GM10847 (cell line): Measurements from ENCODE around the gene NT5C2.

Source experiments
- POLR2A ChIP-seq: IDR thresholded peaks from 2 replicates; pipeline ENCODE4 v1.6.1; 2011; ENCODE audit not compliant: insufficient read length; ENCODE audit errors: extremely low read depth

The NT5C2 gene

DNA sequence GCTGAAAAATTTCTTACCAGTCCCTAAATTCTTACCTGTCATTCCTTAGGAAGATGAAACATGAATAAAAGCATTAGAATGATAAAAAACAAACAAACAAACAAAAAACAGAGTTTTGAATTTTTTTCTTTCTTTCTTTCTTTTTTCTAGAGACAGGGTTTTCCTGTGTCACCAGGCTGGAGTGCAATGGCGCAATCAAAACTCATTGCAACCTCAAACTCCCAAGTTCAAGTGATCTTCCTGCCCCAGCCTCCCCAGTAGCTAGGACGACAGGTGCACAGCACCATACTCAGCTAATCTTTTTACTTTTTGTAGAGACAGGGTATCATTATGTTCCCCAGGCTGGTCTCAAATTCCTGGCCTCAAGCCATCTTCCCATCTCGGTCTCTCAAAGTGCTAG is 26.5 kb downstream of the NT5C2 start:
- no peak for TF ChIP-seq POLR2A

DNA sequence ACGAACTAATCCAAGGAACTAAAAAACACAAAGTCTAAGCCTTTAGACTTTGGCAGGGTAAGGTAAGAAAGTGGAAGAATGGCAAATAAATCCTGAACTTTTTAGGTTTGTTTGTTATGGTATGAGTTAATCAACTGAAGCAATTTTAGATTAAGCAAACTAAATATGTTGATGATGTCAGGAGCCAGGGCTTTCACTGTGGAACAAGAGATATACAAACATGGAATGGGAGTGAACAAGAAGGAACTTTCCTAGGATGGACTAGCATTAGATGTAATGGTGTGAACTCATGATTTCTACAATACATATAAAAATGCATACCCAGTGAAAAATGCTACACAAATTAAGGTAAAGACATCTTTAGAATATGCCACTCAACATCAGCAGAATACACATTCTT is 35.8 kb downstream of the NT5C2 start:
- no peak for TF ChIP-seq POLR2A

DNA sequence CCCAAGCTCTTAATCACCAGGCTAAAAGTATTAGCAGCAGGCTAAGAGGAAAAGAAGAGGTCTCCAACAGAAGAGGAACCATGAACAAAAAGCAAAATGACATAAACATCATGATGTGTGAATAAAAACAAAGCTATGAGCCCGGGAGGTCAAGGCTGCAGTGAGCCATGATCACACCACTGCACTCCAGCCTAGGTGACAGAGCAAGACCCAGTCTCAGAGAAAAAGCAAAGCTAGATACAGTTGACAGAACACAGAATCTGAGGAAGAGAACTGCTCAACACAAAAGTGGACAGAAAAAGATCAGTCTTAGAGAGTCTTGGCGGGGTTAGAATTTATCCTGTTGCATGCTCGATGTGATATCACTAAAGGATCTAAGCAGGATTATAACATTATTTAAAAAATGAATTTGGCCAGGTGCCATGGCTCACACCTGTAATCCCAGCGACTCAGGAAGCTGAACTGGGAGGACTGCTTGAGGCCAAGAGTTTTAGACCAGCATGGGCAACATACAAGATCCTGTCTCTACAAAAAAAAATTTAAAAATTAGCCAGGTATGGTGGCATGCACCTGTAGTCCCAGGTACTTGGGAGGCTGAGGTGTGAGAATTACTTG is 37.5 kb downstream of the NT5C2 start:
- TF ChIP-seq POLR2A, result no peak

DNA sequence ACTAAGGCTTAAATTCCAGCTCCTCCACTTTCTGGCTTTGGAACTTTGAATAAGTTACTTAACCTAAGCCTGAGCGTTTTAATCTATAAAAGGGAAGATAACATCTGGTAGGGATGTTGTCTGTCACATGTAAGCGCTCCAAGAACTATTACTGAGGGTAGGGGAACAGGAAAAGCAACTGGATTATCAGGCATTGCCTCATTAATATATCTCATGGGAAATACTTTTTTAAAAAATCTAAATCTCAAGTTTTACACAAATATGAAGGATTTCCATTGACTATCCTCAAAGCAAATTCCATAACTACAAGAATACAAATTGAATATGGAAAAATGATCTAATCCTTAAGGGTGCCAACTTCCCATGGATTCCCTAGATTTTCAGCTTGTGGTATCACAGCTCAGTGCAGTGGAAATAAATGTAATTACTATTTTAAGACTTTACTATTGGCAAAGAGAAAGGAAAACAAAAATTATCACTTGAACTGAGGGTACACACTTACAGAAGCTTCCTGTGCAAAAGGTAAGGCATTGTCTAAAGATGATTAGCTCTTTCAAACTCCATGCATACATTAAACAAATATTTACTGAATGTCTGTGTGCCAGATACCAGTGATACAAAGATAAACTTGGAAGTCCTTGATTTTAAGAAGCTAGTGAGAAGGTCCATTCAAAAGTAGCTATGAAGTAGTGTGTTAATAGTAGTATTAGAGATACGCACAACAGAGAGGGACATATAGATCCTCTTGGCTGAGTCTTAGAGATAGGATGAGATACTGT is 38.4 kb downstream of the NT5C2 start:
- TF ChIP-seq POLR2A, result no peak

DNA sequence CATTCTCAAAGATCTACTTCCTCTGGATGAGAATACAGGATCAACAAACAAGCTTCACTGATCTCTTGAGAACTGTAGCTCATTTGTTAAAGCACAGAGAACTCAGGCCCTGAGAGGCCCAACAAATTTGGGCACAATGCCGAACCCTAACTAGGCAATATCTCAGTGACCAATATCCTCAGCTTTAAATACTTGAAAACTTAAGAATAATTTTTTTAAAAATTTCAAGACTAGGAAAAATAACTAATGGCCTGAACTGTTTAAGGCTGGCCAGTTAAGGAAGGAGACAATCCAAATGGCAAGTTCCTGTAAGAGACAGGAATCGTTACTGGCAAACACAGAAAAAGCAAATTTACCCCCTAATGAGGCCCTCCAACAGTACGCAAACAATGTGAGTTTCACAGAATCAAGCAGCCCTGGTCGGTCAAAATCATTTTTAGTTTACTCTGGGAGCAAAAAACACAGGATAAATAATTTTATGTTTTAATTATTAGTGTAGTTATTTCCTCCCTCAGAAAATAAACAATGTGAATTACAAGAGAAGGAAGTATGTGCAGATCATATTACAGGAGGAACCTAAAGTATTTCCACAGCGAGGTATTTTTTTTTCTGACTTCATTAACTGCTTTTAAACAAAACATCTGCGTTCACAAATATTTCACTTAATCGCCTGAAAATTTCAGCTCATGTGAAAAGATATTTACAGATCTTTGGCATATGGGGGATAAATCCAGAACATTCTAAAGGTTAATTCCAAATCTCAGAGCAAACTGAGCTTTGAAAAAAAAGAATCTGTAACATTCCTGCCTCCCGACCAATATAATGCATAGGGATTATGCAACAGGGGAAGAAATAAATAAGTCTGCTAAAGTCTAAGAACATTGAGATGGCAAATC is 39.5 kb downstream of the NT5C2 start:
- TF ChIP-seq POLR2A, result no peak

DNA sequence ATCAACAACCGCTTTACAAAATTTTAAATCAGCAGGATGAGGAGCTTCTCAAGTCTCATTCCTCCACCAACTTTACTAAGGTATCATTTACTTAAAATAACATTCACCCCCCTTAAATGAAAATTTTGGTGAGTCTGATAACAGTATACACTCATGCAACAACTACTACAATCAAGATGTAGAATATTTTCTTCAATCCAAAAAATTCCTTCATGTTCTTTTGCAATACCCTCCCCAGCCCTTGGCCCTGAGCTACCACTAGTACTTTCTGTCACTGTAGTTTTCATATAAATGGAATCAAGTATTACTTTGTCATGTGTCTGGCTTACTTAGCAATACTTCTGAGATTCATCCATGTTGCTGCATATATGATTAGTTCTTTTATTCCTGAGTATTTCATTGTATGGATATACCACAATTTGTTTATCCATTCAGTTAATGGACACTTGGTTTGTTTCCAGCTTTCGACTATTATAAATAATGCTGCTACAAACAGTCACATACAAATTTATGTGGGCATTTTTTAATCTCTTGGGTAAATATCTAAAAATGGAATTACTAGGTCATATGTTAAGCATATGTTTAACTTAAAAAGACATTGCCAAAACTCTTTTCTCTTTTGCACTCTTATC is 43.0 kb downstream of the NT5C2 start:
- TF ChIP-seq POLR2A, result no peak

DNA sequence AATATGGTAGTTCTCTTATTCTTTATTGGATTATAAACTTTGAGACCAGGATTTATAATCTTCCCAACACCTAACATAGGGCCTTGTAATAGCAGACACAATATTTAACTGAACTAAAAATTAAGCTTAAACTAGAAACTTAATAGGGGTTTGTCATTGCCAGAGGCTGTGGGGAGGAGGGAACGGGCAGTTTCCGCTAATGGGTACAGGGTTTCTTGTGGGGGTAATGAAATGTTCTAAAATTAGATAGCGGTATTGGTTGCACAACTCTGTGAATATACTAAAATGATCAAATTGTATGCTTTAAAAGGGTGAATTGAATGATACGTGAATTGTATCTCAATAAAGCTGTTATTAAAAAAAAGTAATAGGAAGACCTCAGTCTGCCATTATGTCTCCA is 45.4 kb downstream of the NT5C2 start:
- no peak for TF ChIP-seq POLR2A

DNA sequence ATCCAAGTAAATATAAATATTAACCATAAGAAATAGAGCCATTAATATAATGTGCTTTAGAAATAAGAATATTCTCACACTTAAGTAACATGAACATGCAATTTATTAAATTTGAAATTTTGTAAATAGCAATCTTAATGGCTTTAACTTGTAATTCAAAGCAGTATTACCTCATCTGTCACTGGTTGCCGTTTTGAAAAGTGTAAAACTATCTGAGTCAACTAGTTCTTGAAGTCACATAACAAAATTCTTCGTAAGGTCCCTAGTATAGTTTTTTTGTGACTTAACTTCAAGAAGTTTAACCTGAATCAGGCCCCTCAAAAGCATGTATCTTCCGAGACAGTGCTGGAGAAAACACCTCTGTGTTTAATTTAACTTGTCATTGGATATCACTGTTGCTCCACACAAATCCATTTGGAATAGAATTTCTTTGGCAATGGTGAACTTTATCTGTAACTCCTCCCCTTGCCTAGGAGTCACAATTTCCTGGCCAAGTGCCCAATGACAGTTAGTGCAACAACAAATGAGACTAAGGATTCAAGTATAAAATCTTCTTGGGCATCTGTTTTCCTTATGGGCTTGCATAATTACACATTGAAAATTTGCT is 47.1 kb downstream of the NT5C2 start:
- TF ChIP-seq POLR2A, result no peak

DNA sequence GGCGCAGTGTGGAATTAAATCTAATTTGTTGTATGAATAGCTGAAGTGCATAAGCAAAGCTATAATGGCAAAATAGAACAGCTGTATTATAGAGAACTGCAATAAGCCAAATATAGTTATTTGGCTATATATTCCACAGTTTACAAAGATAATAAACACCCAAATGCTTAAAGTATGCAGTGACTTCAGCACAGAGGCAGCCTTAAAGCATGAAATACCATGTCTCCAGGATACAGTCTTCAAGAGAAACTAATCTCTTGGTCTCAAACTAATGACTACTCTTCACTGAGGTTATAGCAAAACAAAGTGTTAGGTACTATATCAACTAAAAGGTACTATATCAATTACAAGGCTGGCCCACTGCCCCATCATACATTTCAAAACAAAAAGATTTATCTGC is 48.0 kb downstream of the NT5C2 start:
- TF ChIP-seq POLR2A, result no peak

DNA sequence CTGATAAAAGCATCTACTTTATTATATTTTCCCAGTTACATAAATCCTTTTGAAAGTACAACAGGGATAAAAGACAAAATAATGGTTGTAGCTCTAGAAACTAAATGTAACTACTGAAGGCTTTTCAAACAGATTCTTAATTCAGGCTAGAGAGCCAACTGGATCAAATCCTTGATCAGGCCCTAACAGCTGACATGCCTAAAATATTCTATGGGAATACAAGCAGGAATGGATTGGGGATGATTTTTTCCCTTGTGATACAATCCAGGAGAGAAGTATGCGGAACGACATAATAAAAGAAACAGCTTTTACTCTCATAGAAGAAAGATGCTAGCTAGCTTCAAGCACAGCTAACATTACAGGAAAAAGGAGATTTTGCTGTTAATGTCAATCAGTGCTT is 49.0 kb downstream of the NT5C2 start:
- no peak for TF ChIP-seq POLR2A

DNA sequence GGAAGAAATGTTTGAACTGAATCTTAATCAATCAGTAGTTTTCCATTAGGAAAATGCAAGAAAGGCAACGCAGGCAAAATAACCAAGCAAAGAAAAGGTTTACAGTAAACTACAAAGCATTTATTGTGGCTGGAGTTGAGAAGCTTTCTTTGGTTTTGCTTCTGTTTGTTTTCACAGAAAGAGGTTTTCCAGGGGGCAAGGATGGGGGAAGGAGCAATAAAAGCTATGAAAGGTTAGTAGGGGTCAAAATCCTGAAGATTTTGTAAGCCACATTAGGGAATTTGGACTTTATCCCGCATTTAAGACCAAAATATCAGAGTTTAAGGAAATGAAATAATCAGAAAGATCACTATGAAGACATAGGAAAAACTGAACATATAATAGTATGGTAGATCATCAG is 51.1 kb downstream of the NT5C2 start:
- no peak for TF ChIP-seq POLR2A

DNA sequence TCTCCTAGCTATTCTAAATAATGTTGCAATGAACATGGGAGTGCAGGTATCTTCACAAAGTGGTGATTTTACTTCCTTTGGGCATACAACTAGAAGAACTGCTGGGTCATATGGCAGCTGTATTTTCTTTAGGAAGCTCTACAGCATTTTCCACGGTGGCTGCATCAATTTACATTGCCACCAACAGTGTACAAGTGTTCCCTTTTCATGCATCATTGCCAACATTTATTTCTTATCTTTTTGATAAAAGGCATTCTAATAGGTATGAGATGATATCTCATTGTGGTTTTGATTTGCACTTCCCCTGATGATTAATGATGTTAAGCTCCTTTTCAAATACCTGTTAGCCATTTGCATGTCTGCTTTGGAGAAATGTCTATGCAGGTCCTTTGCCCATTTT is 52.6 kb downstream of the NT5C2 start:
- no peak for TF ChIP-seq POLR2A

DNA sequence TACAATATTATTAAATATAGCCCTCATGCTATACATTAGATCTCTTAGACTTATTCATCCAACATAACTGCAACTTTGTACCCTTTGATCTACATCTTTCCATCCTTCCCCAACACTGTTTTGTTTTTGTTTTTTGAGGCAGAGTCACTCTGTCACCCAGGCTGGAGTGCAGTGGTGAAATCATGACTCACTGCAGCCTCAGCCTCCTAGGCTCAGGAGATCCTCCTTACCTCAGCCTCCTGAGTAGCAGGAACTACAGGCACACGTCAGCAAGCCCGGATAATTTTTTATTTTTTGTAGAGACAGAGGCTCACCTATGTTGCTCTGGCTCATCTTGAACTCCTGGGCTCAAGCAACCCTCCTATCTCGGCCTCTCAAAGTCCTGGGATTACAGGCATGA is 53.3 kb downstream of the NT5C2 start:
- TF ChIP-seq POLR2A, result no peak

DNA sequence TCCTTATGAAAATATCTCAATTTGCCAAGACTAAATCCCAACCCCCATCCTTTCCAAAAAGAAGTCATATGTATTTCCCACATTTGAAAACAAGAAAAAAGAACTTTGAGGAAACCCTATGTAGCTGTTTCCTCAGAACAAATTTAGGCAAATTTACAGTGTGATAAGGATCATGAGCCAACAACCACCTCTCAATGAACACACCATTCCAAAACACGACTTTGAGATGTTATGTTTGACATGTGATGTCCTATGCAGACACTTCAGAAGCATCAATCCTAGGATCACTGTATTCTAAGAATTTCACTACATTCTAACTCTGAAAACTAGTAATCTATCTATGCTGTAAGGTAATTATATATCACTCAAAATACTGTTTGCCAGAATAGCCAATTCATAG is 62.2 kb downstream of the NT5C2 start:
- TF ChIP-seq POLR2A, result no peak

DNA sequence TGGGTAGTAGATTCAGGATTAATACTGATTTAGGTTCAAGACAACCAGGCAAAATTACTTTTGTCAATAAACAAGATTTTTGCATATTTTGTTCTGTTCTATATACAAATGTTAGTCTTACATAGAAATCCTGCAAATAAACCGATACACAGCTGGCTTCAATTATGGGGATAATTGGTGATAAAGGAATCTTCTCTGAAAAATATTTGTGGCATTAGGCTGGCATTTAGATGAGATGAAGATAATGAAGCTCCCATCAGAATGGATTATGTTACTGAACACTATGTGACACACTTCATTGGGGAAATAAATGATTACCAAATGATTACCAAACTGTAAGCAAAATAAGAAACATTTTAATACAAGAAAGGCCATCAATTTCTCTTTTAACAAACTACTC is 65.8 kb downstream of the NT5C2 start:
- TF ChIP-seq POLR2A, result no peak
